SK-N-SH (cell line): Measurements from ENCODE around the gene PAM16.

Experiments used
- CTCF ChIP-seq: fragments of 200-600 bp; sonication (generic); IDR thresholded peaks from 2 replicates; pipeline ENCODE4 v1.6.1; 2017; ENCODE audit warnings: antibody characterized with exemption, mild to moderate bottlenecking, moderate library complexity
- EP300 ChIP-seq, 2 experiments: IDR thresholded peaks; 2 replicates each; pipeline versions ENCODE4 v1.4.0 to v1.6.1; 2012; ENCODE audit warnings: borderline replicate concordance in 1 of 2, low read depth in 1 of 2, low read length in 1 of 2
- EZH2phosphoT487 ChIP-seq: fragments of 200-600 bp; sonication (generic); IDR thresholded peaks from 2 replicates; pipeline ENCODE4 v1.6.1; 2017; ENCODE audit warnings: low read depth, mixed run types, mild to moderate bottlenecking, antibody characterized with exemption, moderate library complexity, borderline replicate concordance
- FOXM1 ChIP-seq: IDR thresholded peaks from 2 replicates; pipeline ENCODE4 v1.4.0; 2012; ENCODE audit warnings: low read depth, mild to moderate bottlenecking
- GABPA ChIP-seq: IDR thresholded peaks from 2 replicates; pipeline ENCODE4 v1.4.0; 2012; ENCODE audit warnings: low read depth, mild to moderate bottlenecking
- POLR2AphosphoS5 ChIP-seq: IDR thresholded peaks from 2 replicates; pipeline ENCODE4 v1.6.1; 2012; ENCODE audit warnings: low read depth, low read length
- RFX5 ChIP-seq: IDR thresholded peaks from 2 replicates; pipeline ENCODE4 v1.6.1; 2012; ENCODE audit warnings: mild to moderate bottlenecking, improper control_type of control experiment, low read length
- TAF1 ChIP-seq: IDR thresholded peaks from 2 replicates; pipeline ENCODE4 v1.6.1; 2012; ENCODE audit warnings: low read depth, mild to moderate bottlenecking, low read length, moderate library complexity, borderline replicate concordance

- TF ChIP-seq RFX5 (no peak), CTCF (no peak), EP300 (IDR thresholded peaks at IDR 0.05; ENCODE audit: borderline replicate concordance in 1 of 2, low read depth in 1 of 2, low read length in 1 of 2) (no peak), TAF1 (no peak), POLR2AphosphoS5 (no peak), FOXM1 (no peak), EZH2phosphoT487 (no peak), GABPA (no peak)
These were observed 2.6 kb upstream of the PAM16 start for GRCh38 chr16:4353675-4354074.
